Dedifferentiated amniotic fluid mesenchymal stem cell (primary cell): ENCODE measurements around the gene UACA.
A peak's percentile ranks its signal among the peaks of the same experiment; 100 is the strongest.
"Not testable (repeated sequence)": the region's sequence is repeated elsewhere in the genome, so short reads cannot be mapped to it uniquely, and the experiment has no call there.

Source experiments
- DNase-seq: peaks from one replicate; pipeline ENCODE4 v3.0.0-alpha.2; 2016; ENCODE audit errors: extremely low spot score

The UACA gene, protein sequence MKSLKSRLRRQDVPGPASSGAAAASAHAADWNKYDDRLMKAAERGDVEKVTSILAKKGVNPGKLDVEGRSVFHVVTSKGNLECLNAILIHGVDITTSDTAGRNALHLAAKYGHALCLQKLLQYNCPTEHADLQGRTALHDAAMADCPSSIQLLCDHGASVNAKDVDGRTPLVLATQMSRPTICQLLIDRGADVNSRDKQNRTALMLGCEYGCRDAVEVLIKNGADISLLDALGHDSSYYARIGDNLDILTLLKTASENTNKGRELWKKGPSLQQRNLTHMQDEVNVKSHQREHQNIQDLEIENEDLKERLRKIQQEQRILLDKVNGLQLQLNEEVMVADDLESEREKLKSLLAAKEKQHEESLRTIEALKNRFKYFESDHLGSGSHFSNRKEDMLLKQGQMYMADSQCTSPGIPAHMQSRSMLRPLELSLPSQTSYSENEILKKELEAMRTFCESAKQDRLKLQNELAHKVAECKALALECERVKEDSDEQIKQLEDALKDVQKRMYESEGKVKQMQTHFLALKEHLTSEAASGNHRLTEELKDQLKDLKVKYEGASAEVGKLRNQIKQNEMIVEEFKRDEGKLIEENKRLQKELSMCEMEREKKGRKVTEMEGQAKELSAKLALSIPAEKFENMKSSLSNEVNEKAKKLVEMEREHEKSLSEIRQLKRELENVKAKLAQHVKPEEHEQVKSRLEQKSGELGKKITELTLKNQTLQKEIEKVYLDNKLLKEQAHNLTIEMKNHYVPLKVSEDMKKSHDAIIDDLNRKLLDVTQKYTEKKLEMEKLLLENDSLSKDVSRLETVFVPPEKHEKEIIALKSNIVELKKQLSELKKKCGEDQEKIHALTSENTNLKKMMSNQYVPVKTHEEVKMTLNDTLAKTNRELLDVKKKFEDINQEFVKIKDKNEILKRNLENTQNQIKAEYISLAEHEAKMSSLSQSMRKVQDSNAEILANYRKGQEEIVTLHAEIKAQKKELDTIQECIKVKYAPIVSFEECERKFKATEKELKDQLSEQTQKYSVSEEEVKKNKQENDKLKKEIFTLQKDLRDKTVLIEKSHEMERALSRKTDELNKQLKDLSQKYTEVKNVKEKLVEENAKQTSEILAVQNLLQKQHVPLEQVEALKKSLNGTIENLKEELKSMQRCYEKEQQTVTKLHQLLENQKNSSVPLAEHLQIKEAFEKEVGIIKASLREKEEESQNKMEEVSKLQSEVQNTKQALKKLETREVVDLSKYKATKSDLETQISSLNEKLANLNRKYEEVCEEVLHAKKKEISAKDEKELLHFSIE (N-terminal part only)

DNA sequence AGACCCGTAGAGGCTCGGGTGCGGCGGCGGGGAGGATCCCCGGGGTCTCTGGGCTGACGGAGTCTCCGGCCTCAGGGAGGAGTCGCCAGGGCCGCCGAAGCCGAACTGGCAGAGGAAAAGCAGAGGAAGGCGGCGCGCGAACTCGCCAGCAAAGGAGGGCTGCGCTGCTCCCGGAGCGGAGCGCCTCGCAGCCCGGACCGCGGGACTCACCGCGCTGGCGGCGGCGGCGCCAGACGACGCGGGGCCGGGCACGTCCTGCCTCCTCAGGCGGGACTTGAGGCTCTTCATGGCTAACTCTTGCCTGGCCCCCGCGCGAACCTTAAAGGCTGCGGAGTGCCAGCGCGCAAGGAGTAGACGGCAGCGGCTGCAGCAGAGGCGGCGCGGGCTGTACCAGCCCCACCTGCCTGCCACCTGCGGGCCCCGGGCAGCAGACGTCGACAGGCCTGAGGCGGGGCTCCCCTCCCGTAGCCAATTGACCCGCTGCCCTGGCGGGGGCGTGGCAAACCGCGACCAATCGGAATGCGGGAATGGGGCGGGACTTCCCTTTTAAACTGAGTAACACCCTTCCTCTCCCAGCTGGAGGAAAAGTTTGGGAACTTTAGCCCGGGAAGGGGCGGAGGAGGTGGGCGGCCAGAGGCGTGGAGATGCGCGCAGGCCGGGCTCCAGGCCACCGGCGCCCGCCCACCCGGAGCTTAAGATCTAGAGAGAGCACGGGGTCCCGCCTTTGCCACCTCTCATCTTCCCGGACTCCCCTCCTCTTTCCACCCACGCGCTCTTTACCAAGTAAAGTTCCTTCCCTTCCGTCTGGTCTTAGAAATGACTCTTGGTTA lies at the start of gene UACA:
Gene UACA (minus strand): TSS at position 439 of the 830 bp plus-strand sequence. CDS start 151 bp downstream, at position 288.
- peak; percentile 90 for DNase-seq

GRCh38 chr15:70812827-70813364 lies 49.5 kb upstream of the UACA start:
- DNase-seq = no peak

DNA sequence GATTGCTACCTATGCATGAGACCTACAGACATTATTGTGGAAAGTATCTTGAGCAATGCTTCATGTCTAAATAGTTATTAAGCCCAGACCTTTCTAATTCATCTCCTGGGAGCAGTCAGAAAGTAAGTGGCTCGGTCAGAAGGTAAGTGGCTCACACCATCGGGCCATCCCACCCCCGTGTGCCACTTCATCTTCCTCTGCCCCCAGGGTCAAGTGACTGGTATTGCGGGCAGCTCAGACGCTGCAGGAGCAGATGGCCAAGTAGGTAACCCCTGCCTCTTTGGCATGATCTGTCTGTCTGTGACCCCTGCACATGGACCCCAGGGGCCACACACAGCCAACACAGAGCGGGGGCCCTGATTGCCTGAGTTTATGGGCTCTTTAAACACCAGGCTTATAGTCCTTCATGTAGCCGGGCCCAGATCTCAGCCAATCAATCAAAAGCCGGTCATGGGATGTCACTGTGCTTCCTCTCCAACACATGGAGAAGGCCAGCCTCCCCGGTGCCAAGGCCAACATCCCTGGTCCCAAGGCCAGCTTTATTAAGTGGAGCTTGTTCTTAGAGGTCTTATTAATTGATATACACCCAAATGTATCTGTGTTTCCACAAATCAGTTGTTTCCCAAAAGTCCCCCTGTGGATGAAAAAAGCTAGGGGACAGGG lies 47.7 kb upstream of the UACA start:
- DNase-seq = no peak

- DNase-seq = no peak
Observed at GRCh38 chr15:70806992-70807712, 43.8 kb upstream of the UACA start.

GRCh38 chr15:70804388-70804787 lies 41.0 kb upstream of the UACA start:
- not testable (repeated sequence) for DNase-seq

GRCh38 chr15:70802629-70803028 lies 39.3 kb upstream of the UACA start:
- DNase-seq = no peak

DNA sequence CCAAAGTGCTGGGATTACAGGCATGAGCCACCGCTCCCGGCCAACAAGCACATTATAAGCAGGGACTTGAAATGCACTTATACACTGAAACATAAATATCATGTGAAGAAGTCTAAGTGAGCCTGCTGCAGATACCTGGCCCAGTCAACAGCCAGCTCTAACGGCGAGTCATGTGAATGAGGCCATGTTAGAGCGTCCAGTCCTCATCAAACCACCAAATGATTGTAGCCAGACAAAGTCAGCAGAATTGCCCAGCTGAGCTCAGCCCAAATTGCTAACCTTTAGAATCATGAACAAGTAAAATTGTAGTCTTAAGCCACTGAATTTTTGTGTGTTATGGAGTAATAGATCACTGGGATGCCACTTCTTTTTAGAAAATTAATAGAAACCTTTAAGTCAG lies 37.8 kb upstream of the UACA start:
- DNase-seq = no peak

GRCh38 chr15:70799667-70800450 lies 36.5 kb upstream of the UACA start:
- DNase-seq = peak; percentile 97

- DNase-seq = no peak
Observed at GRCh38 chr15:70797464-70797863, 34.1 kb upstream of the UACA start.

GRCh38 chr15:70796516-70797310 lies 33.4 kb upstream of the UACA start:
- DNase-seq = no peak

- DNase-seq = peak; percentile 94
Observed at GRCh38 chr15:70795311-70795665, 31.9 kb upstream of the UACA start.

GRCh38 chr15:70794596-70795310 lies 31.4 kb upstream of the UACA start:
- peak; percentile 34 for DNase-seq

GRCh38 chr15:70793694-70794093 lies 30.3 kb upstream of the UACA start:
- DNase-seq = no peak

GRCh38 chr15:70792171-70792573 lies 28.8 kb upstream of the UACA start:
- peak; percentile 76 for DNase-seq

DNA sequence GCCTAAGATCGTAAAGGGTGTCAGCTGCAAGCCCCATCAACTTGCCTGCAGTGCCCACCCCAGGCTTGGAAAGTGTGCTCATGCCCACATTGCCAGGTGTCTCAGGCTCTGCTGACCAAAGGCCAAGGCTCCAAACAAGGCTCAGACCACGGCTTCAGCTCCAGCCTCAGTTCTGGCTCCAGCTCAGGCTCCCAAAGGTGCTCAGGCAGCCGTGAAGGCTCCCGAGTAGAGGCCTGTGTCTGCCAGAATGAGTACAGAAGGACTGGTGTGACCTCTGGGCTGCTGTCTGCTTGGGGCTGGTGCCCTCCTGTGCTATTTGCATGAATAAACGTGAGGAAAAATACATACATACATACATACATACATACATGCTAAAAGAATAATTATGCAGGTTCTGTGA lies 27.9 kb upstream of the UACA start:
- DNase-seq = no peak

GRCh38 chr15:70789213-70789612 lies 25.9 kb upstream of the UACA start:
- DNase-seq = no peak
